HG03469 (cell line): ENCODE results near the gene VCP.
A peak's percentile ranks its signal among the peaks of the same experiment; 100 is the strongest.

Experiments
- ATAC-seq: cut with Tn5 transposase; IDR thresholded peaks from one replicate; pipeline ENCODE4 v1.9.1; 2021; ENCODE audit warnings: mild to moderate bottlenecking, moderate library complexity, moderate number of reproducible peaks; ENCODE audit not compliant: unreplicated experiment

The VCP gene

GRCh38 chr9:35103660-35104191 lies 31.3 kb upstream of the VCP start:
- no peak for ATAC-seq

- ATAC-seq = peak; percentile 93
Measured at GRCh38 chr9:35102769-35103659, 30.6 kb upstream of the VCP start, which contains the start of gene STOML2. Gene STOML2 (minus strand): TSS chr9:35103131. CDS start chr9:35103094, 37 bp downstream.

- ATAC-seq = no peak
Measured at GRCh38 chr9:35102465-35102768, 30.0 kb upstream of the VCP start.

- ATAC-seq = no peak
Measured at GRCh38 chr9:35097573-35097972, 25.1 kb upstream of the VCP start.

- ATAC-seq = peak; percentile 78
Measured at GRCh38 chr9:35096035-35096849, 23.8 kb upstream of the VCP start, which contains the start of gene PIGO. Gene PIGO (minus strand): TSS chr9:35096591. CDS start chr9:35095565, 1,026 bp downstream.

GRCh38 chr9:35091536-35091935 lies 19.1 kb upstream of the VCP start:
- ATAC-seq = no peak

- no peak for ATAC-seq
Measured at GRCh38 chr9:35089434-35089833, 17.0 kb upstream of the VCP start.

GRCh38 chr9:35085078-35085477 lies 12.7 kb upstream of the VCP start:
- no peak for ATAC-seq

- peak; percentile 81 for ATAC-seq
Measured at GRCh38 chr9:35079426-35080341, 7.3 kb upstream of the VCP start, which contains the start of gene FANCG. Gene FANCG (minus strand): TSS chr9:35079942. CDS start chr9:35079524, 418 bp downstream.

- no peak for ATAC-seq
Measured at GRCh38 chr9:35079041-35079425, 6.6 kb upstream of the VCP start.

GRCh38 chr9:35078066-35078465 lies 5.6 kb upstream of the VCP start:
- no peak for ATAC-seq

GRCh38 chr9:35076848-35077247 lies 4.4 kb upstream of the VCP start:
- ATAC-seq = no peak

GRCh38 chr9:35075358-35075757 lies 2.9 kb upstream of the VCP start:
- no peak for ATAC-seq

- ATAC-seq = no peak
Measured at GRCh38 chr9:35074791-35075190, 2.4 kb upstream of the VCP start.

- ATAC-seq = no peak
Measured at GRCh38 chr9:35074141-35074540, 1.7 kb upstream of the VCP start.

- ATAC-seq = no peak
Measured at GRCh38 chr9:35073279-35073612, 821 bp upstream of the VCP start.

GRCh38 chr9:35071814-35072460 lies 488 bp downstream of the VCP start:
- ATAC-seq = peak; percentile 34

GRCh38 chr9:35070823-35071813 lies 1.3 kb downstream of the VCP start:
- no peak for ATAC-seq

- no peak for ATAC-seq
Measured at GRCh38 chr9:35069020-35069419, 3.4 kb downstream of the VCP start.
